ENCODE results near the gene LYG2.
"Not testable (repeated sequence)": the region's sequence is repeated elsewhere in the genome, so short reads cannot be mapped to it uniquely, and the experiment has no call there.

Gene LYG2

GRCh38 chr2:99255491-99256318 lies at the start of gene LYG2:
Gene LYG2, minus strand, starts transcription at chr2:99255666. Its CDS starts 1,406 bp downstream, at chr2:99254260.
- DNase-seq: no peak

- DNase-seq: not testable (repeated sequence)
Observed at GRCh38 chr2:99301097-99301496, 45.6 kb upstream of the LYG2 start, which contains the start of gene LYG1. Gene LYG1, minus strand, starts transcription at chr2:99301197. Its CDS starts 5,527 bp downstream, at chr2:99295670.

GRCh38 chr2:99299580-99299979 lies 44.1 kb upstream of the LYG2 start:
- no peak for DNase-seq

- no peak for DNase-seq
Observed at GRCh38 chr2:99297994-99298393, 42.5 kb upstream of the LYG2 start.

GRCh38 chr2:99285526-99285925 lies 30.1 kb upstream of the LYG2 start:
- DNase-seq: no peak

- no peak for DNase-seq
Observed at GRCh38 chr2:99279969-99280695, 24.7 kb upstream of the LYG2 start.

- no peak for DNase-seq
Observed at GRCh38 chr2:99278793-99279291, 23.4 kb upstream of the LYG2 start.

GRCh38 chr2:99278195-99278765 lies 22.8 kb upstream of the LYG2 start:
- not testable (repeated sequence) for DNase-seq

GRCh38 chr2:99275882-99276281 lies 20.4 kb upstream of the LYG2 start:
- no peak for DNase-seq

GRCh38 chr2:99261242-99261641 lies 5.8 kb upstream of the LYG2 start:
- no peak for DNase-seq

- DNase-seq: no peak
Observed at GRCh38 chr2:99260184-99260583, 4.7 kb upstream of the LYG2 start.

GRCh38 chr2:99259465-99259864 lies 4.0 kb upstream of the LYG2 start:
- no peak for DNase-seq

GRCh38 chr2:99256677-99257076 lies 1.2 kb upstream of the LYG2 start:
- no peak for DNase-seq

- no peak for DNase-seq
Observed at GRCh38 chr2:99249951-99250350, 5.5 kb downstream of the LYG2 start.

- DNase-seq: no peak
Observed at GRCh38 chr2:99242151-99242550, 13.3 kb downstream of the LYG2 start.

GRCh38 chr2:99240431-99240830 lies 15.0 kb downstream of the LYG2 start:
- no peak for DNase-seq

GRCh38 chr2:99238599-99238998 lies 16.9 kb downstream of the LYG2 start:
- no peak for DNase-seq

GRCh38 chr2:99233177-99233576 lies 22.3 kb downstream of the LYG2 start:
- not testable (repeated sequence) for DNase-seq

- no peak for DNase-seq
Observed at GRCh38 chr2:99217929-99218501, 37.5 kb downstream of the LYG2 start.

GRCh38 chr2:99216096-99216495 lies 39.4 kb downstream of the LYG2 start:
- DNase-seq: no peak

GRCh38 chr2:99205491-99205890 lies 50.0 kb downstream of the LYG2 start:
- DNase-seq: no peak

- no peak for DNase-seq
Observed at GRCh38 chr2:99201959-99202678, 53.3 kb downstream of the LYG2 start.
